ENCODE data around the gene C16orf92.
A peak's percentile ranks its signal among the peaks of the same experiment; 100 is the strongest.

C16orf92 gene

GRCh38 chr16:30022887-30023286 lies at the start of gene C16orf92:
Gene C16orf92, plus strand, starts transcription at chr16:30023198. Its CDS starts 143 bp downstream, at chr16:30023341.
- no peak for DNase-seq

DNA sequence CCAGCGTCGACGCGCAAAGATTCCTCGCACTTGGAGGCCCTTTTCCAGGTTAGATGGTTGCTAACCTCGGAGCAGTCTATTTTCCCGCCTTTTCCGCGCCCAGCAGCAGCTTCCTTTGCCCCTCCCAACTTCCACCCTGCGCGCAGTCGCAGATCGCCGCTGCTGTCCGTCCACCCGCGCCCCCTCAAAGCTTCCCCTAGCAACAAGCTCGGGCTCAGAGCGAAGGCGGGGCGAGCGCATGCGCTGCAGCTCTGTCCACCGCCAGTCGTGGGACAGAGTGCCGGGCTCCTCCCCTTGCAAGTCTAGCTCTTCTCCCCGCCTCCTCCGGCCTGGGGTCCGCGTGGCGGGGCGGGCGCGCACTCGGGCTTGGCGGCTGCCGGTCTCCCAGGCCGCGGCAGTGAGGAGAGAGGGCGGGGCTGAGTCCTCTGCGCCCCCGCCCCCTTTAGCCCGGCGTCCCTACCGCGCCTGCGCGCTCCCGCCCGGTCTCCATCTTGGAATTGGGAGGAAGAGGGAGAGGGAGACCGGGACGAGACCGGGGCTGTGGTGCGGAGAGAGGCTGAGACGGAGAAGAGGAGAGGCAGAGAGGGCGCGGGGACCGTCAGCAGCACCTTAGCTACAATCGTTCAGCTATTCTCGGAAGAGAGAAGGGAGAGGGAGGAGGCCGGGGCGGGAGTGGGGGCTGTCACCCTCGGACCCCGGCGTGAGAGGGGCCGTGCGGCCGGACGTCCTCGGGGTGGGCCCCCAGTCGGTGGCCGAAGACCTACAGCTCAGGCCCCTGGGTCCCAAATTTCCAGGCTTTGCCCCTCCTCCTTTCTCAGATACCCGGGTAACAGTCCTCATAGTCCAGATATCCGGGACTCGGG lies 49.4 kb upstream of the C16orf92 start, which contains the start of gene TAOK2:
TSS of gene TAOK2 (plus strand) at position 485 of the 863 bp plus-strand sequence. CDS start 3,905 bp downstream, outside the sequence.
- peak; percentile 99 for DNase-seq

GRCh38 chr16:29974291-29975133 lies 48.5 kb upstream of the C16orf92 start:
- no peak for DNase-seq

GRCh38 chr16:29975134-29975538 lies 47.9 kb upstream of the C16orf92 start:
- no peak for DNase-seq

GRCh38 chr16:29975811-29976511 lies 47.0 kb upstream of the C16orf92 start:
- DNase-seq = no peak

- DNase-seq = no peak
Observed at GRCh38 chr16:29977063-29977825, 45.8 kb upstream of the C16orf92 start.

DNA sequence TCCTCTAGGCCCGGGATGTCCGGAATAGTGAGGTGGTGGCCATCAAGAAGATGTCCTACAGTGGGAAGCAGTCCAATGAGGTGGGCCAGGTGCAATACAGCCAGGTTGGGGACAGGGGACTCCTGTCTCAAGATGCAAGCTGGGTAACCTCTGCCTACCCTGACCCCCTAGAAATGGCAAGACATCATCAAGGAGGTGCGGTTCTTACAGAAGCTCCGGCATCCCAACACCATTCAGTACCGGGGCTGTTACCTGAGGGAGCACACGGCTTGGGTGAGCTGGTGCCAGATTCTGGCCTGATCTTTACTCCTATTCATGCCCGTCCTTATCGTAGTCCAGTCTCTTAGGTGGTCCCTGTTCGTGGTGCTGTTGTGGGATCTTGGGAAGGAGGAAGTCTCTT lies 44.9 kb upstream of the C16orf92 start:
- DNase-seq = no peak

DNA sequence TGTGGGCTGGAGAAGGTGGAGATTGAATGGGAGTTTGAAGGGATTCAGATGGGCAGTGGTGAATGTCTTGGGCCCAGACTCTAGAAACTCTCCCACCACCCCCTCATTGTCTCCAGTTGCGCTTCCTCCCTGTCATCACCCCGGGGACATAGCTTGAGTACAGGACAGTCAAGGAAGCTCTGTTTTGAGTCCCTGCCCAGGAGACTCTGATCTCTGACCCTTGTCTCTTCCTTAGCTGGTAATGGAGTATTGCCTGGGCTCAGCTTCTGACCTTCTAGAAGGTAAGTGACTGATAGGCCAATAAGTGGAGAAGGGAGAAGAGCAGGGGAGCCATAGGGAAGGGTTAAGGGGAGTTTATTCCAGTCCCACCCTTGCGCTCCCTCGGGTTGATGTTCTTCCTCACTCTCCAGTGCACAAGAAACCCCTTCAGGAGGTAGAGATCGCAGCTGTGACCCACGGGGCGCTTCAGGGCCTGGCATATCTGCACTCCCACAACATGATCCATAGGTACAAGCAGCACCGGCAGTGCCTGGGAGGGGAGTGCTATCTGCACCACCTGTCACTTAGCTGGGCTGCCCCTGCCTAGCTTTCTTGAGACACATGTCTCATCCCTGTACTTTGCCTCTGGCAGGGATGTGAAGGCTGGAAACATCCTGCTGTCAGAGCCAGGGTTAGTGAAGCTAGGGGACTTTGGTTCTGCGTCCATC lies 44.3 kb upstream of the C16orf92 start:
- DNase-seq = no peak

DNA sequence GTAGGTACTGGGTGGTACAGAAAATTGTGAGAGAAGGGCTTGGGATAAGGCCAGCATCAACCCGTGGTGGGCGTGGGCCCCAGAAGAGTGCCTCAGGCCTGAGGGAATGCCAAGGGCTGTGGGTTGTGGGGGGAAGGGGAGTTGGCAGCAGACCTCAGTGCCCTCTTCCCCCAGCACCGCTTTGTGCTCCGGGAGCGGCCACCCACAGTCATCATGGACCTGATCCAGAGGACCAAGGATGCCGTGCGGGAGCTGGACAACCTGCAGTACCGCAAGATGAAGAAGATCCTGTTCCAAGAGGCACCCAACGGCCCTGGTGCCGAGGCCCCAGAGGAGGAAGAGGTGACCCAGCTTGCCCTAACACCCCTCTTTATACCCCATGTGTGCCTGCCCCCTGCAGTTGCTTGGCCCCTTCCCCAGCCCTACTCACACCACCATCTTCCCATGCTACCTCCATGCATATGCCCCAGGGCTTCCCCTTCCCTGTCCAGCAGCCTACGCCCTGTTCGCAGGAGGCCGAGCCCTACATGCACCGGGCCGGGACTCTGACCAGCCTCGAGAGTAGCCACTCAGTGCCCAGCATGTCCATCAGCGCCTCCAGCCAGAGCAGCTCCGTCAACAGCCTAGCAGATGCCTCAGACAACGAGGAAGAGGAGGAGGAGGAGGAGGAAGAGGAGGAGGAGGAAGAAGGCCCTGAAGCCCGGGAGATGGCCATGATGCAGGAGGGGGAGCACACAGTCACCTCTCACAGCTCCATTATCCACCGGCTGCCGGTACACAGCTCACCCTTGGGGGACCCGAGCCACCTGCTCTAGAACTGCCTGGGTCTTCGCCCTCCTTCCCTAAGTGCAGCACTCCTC lies 40.2 kb upstream of the C16orf92 start:
- no peak for DNase-seq

DNA sequence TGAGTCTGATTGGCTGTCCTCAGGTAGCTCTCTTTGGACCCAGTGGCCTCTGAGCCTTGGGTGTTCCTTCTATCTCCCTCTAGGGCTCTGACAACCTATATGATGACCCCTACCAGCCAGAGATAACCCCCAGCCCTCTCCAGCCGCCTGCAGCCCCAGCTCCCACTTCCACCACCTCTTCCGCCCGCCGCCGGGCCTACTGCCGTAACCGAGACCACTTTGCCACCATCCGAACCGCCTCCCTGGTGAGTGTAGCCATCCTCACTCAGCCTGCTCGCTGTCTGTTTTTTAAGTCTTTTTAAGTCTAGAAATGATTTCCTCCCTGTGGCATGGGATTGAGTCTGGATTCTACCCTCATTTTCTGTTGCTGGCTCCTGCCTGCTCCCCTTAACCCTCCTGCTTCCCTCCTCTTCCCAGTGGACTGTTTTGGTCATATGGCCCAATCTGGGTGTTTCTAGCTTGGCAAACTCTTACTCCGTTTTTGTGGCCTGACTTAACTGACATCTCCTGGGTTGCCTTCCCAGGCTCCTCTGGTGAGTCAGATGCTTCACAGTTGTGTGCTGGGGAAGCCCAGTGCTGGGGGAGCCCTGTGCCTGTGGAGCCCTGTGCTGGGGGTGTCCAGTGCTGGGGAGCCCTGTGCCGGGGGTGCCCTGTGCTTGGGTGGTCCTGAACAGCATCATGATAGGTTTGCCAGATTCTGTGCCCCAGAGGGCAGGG lies 39.4 kb upstream of the C16orf92 start:
- no peak for DNase-seq

- DNase-seq = no peak
Observed at GRCh38 chr16:29984137-29984763, 38.7 kb upstream of the C16orf92 start.

- no peak for DNase-seq
Observed at GRCh38 chr16:29984764-29985147, 38.2 kb upstream of the C16orf92 start.

GRCh38 chr16:29985271-29985811 lies 37.7 kb upstream of the C16orf92 start:
- no peak for DNase-seq

GRCh38 chr16:29986231-29986630 lies 36.8 kb upstream of the C16orf92 start:
- no peak for DNase-seq

- DNase-seq = no peak
Observed at GRCh38 chr16:29986931-29987330, 36.1 kb upstream of the C16orf92 start.

GRCh38 chr16:29987371-29988085 lies 35.5 kb upstream of the C16orf92 start:
- no peak for DNase-seq

DNA sequence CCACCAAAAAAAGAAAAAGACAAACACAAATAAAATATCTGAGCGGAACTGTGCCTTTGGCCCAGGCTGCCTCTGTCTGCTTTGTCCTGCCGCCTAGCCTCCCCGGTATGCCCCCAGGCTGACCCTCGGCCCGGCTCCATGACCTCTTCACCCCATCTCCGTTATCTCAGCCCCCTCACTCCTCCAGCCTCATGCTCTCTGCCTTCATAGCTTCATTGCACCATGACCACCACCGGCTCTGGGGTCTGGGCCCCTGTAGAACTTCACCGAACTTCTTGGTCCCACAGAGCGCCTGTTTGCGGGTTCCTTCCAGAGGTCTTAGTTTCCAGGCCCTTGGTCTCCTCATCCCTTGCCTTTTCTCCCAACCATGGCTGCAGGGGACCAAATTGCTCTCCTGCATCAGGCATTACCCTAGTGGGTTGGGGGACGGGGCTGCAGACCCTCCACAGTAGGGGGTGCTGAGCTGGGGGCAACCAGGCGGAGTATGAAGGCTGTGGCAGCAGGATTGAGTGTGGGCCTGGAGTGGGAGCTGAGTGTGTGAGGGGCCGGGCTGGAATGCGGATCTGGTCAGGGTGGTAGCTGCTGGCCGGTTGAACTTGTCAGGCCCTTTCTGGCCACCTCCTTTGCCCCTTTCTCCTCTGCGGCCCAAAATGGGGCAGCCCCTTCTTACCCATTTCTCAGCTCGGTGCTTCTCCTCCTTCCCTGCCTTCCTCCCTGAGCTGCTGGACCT lies 34.5 kb upstream of the C16orf92 start:
- DNase-seq = no peak
